IMR-90 (cell line): ENCODE measurements around the gene MFRP. TPM values are rescaled to one million over a fixed set of nuclear protein-coding genes. Genes with fewer than 3 reads are reported as not detected.

Experiments
- ATAC-seq: fragments of 200-7000 bp; cut with Tn5 transposase; 2 replicates; pipeline ENCODE4 v1.9.1; 2020; ENCODE audit warnings: low read depth, mild to moderate bottlenecking, moderate library complexity
- BruUV-seq: library from RNA; stranded (reverse); fragments of 400-500 nt; replicated peaks from 2 replicates; lab custom pipeline; 2021; lab: Mats Ljungman, UMichigan
- CTCF ChIA-PET: fragments of 300-600 bp; formaldehyde crosslinking; extraction: SDS; loops from one replicate; lab custom pipeline; 2021; ENCODE audit warnings: antibody characterized with exemption; lab: Yijun Ruan, JAX
- POLR2A ChIA-PET: fragments of 300-600 bp; sonication (Branson Sonifier 250); formaldehyde crosslinking; loops from one replicate; lab custom pipeline; 2022; ENCODE audit warnings: antibody characterized with exemption; ENCODE audit not compliant: unreplicated experiment; lab: Charles Lee
- DNase-seq: peaks from one replicate; pipeline ENCODE4 v3.0.0; 2013
- H2AFZ ChIP-seq: replicated peaks from 2 replicates; pipeline ENCODE3; 2013; ENCODE audit warnings: low read length, mild to moderate bottlenecking; ENCODE audit not compliant: poor library complexity
- H2AK5ac ChIP-seq: 2 replicates; pipeline ENCODE4 v1.6.1; 2013; ENCODE audit warnings: low read depth, low read length, inconsistent platforms
- H2AK9ac ChIP-seq: replicated peaks from 2 replicates; pipeline ENCODE3; 2013; ENCODE audit warnings: mild to moderate bottlenecking, low read depth, low read length, moderate library complexity; ENCODE audit not compliant: poor library complexity
- H2BK120ac ChIP-seq: 2 replicates; pipeline ENCODE4 v1.6.1; 2013; ENCODE audit warnings: low read depth, low read length, inconsistent platforms
- H2BK15ac ChIP-seq: 3 replicates; pipeline ENCODE4 v1.6.1; 2013; ENCODE audit warnings: low read depth, low read length, inconsistent platforms
- H2BK20ac ChIP-seq: 2 replicates; pipeline ENCODE4 v1.6.1; 2013; ENCODE audit warnings: low read depth, mild to moderate bottlenecking, inconsistent platforms, low read length, moderate library complexity
- H2BK5ac ChIP-seq: 2 replicates; pipeline ENCODE4 v1.6.1; 2013; ENCODE audit warnings: mild to moderate bottlenecking, low read depth, low read length, inconsistent platforms; ENCODE audit not compliant: poor library complexity, severe bottlenecking
- H3K14ac ChIP-seq: replicated peaks from 2 replicates; pipeline ENCODE4 v1.6.1; 2013; ENCODE audit warnings: low read depth, low read length, inconsistent platforms
- H3K18ac ChIP-seq: 2 replicates; pipeline ENCODE4 v1.6.1; 2013; ENCODE audit warnings: low read depth, low read length, control low read depth
- H3K23ac ChIP-seq: 2 replicates; pipeline ENCODE4 v1.6.1; 2013; ENCODE audit warnings: low read depth, low read length, inconsistent platforms
- H3K27ac ChIP-seq: 2 replicates; pipeline ENCODE4 v1.5.1; 2013; ENCODE audit warnings: mild to moderate bottlenecking, control low read depth, low read length; ENCODE audit not compliant: insufficient read depth
- H3K27me3 ChIP-seq: 2 replicates; pipeline ENCODE4 v1.6.1; 2013; ENCODE audit warnings: low read length; ENCODE audit not compliant: control insufficient read depth, insufficient read depth
- H3K36me3 ChIP-seq: 2 replicates; pipeline ENCODE4 v1.6.1; 2013; ENCODE audit warnings: low read length, mixed read lengths; ENCODE audit not compliant: control insufficient read depth, insufficient read depth
- H3K4ac ChIP-seq: 2 replicates; pipeline ENCODE4 v1.6.1; 2013; ENCODE audit warnings: low read depth, low read length, inconsistent platforms
- H3K4me1 ChIP-seq: 2 replicates; pipeline ENCODE4 v1.6.1; 2013; ENCODE audit warnings: low read length, mixed read lengths; ENCODE audit not compliant: control insufficient read depth, insufficient read depth
- H3K4me2 ChIP-seq: 2 replicates; pipeline ENCODE4 v1.6.1; 2013; ENCODE audit warnings: low read depth, mild to moderate bottlenecking, control low read depth, low read length, moderate library complexity
- H3K4me3 ChIP-seq: 2 replicates; pipeline ENCODE4 v1.5.1; 2013; ENCODE audit warnings: low read depth, mild to moderate bottlenecking, control low read depth, low read length, moderate library complexity; ENCODE audit not compliant: insufficient read depth
- H3K56ac ChIP-seq: 2 replicates; pipeline ENCODE4 v1.6.1; 2013; ENCODE audit warnings: low read length, inconsistent platforms; ENCODE audit not compliant: insufficient read depth; ENCODE audit errors: extremely low read depth
- H3K79me1 ChIP-seq, 2 experiments: 2 replicates each; pipeline ENCODE4 v1.6.1; 2013; ENCODE audit warnings: low read length in 2 of 2, inconsistent platforms in 1 of 2, low read depth in 1 of 2
- H3K9ac ChIP-seq: 2 replicates; pipeline ENCODE4 v1.6.1; 2013; ENCODE audit warnings: low read depth, low read length, control low read depth
- H3K9me1 ChIP-seq: 2 replicates; pipeline ENCODE4 v1.6.1; 2013; ENCODE audit warnings: low read length, inconsistent platforms; ENCODE audit not compliant: insufficient read depth
- H3K9me3 ChIP-seq: 2 replicates; pipeline ENCODE4 v1.6.1; 2013; ENCODE audit warnings: low read length; ENCODE audit not compliant: control insufficient read depth, insufficient read depth
- H4K20me1 ChIP-seq: 2 replicates; pipeline ENCODE4 v1.6.1; 2013; ENCODE audit warnings: low read length, inconsistent platforms; ENCODE audit not compliant: insufficient read depth
- H4K5ac ChIP-seq: 2 replicates; pipeline ENCODE4 v1.6.1; 2013; ENCODE audit warnings: mild to moderate bottlenecking, low read depth, low read length, control low read depth
- H4K8ac ChIP-seq, 2 experiments: 2 replicates each; pipeline ENCODE4 v1.6.1; 2013; ENCODE audit warnings: low read depth in 2 of 2, low read length in 2 of 2, control low read depth in 1 of 2, inconsistent platforms in 1 of 2
- H4K91ac ChIP-seq: 2 replicates; pipeline ENCODE4 v1.6.1; 2013; ENCODE audit warnings: low read depth, low read length, inconsistent platforms; ENCODE audit not compliant: insufficient read depth
- CEBPB ChIP-seq: IDR thresholded peaks from 2 replicates; pipeline ENCODE4 v1.6.1; 2012; ENCODE audit warnings: low read depth, low read length, improper control_type of control experiment
- FOS ChIP-seq: fragments of 150-350 bp; IDR thresholded peaks from 2 replicates; pipeline ENCODE4 v1.6.1; 2016; ENCODE audit warnings: low read depth, low read length
- MAFK ChIP-seq: IDR thresholded peaks from 2 replicates; pipeline ENCODE4 v1.6.1; 2012; ENCODE audit warnings: low read depth, low read length, improper control_type of control experiment
- RAD21 ChIP-seq: IDR thresholded peaks from 2 replicates; pipeline ENCODE4 v1.6.1; 2012; ENCODE audit warnings: low read length, improper control_type of control experiment
- RCOR1 ChIP-seq: IDR thresholded peaks from 2 replicates; pipeline ENCODE4 v1.6.1; 2012; ENCODE audit warnings: mild to moderate bottlenecking, low read length, improper control_type of control experiment; ENCODE audit not compliant: insufficient replicate concordance
- SMC3 ChIP-seq: fragments of 150-350 bp; IDR thresholded peaks from 2 replicates; pipeline ENCODE4 v1.6.1; 2016; ENCODE audit warnings: low read depth, mild to moderate bottlenecking, antibody characterized with exemption, low read length, moderate library complexity
- USF2 ChIP-seq: fragments of 150-350 bp; IDR thresholded peaks from 2 replicates; pipeline ENCODE4 v1.6.1; 2017; ENCODE audit warnings: mild to moderate bottlenecking, antibody characterized with exemption, low read length, low read depth
- WGBS, 2 experiments: methylation state at CpG; one replicate each; pipeline versions ENCODE4 v1.1.5 to v1.1.7; 2013; ENCODE audit warnings: missing lambda C conversion rate in 2 of 2; ENCODE audit not compliant: insufficient read length in 1 of 2; ENCODE audit errors: extremely low coverage in 2 of 2; 5-methylcytosine and 5-hydroxymethylcytosine counted together
- dilution Hi-C: fragments of 300-500 bp; cut with HindIII; formaldehyde crosslinking; loops from one replicate; pipeline ENCODE4 v1.14.3; 2018; ENCODE audit warnings: low sequenced_read_pairs; ENCODE audit not compliant: unreplicated experiment
- in situ Hi-C: fragments of 300-500 bp; cut with MboI; formaldehyde crosslinking; loops from 3 replicates; pipeline ENCODE4 v1.14.3; 2019; ENCODE audit warnings: low sequenced_read_pairs, inconsistent platforms, mixed read lengths
- intact Hi-C: fragments of 100-400 bp; cut with micrococcal nuclease; formaldehyde crosslinking; loops from 2 replicates; pipeline ENCODE4 v1.10.0; 2022
- polyA plus RNA-seq, 3 experiments: library from polyadenylated mRNA; depleted of rRNA; stranded (reverse); fragments of >200 nt; gene quantifications; 2 replicates each; pipeline ENCODE4 v1.2.3, GENCODE V29; 2012; ENCODE audit warnings: low replicate concordance in 1 of 3
- total RNA-seq: library from RNA; depleted of rRNA; stranded (reverse); fragments of >200 nt; gene quantifications from 2 replicates; pipeline ENCODE4 v1.2.3, GENCODE V29; 2012
- TF ChIP-seq, protein P1 (sequence below): conservative IDR thresholded peaks from 2 replicates; pipeline ENCODE4 v1.5.1; 2012; ENCODE audit warnings: mild to moderate bottlenecking, low read depth, low read length, improper control_type of control experiment

Gene MFRP
- total and polyA plus RNA-seq, 2 of the 4 experiments (the other 2 are of a cell fraction) = not detected

DNA sequence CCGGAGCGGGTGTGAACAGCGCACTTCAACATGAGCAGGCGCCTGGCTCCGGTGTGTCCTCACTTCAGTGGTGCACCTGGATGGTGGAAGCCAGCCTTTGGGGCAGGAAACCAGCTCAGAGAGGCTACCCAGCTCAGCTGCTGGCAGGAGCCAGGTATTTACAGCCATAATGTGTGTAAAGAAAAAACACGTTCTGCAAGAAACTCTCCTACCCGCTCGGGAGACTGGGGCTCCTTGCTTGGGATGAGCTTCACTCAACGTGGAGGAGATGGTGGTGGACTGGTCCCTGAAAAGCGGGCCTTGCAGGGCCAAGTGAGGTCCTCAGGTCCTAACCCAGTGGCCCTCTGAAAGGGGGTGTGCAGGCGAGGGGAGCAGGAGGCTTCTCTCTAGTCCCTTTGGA lies 37.1 kb downstream of the MFRP start:
- Histone ChIP-seq H3K4me2 (no peak overlapping the region), H3K9ac (no peak overlapping the region), H2BK120ac (no peak overlapping the region), H2AK5ac (no peak overlapping the region), H3K18ac (no peak overlapping the region), H3K9me3 (no peaks in the 10 kb centered on the region), H2BK20ac (no peak overlapping the region), H4K8ac (no peak overlapping the region), H3K4ac (no peak overlapping the region), H4K5ac (no peak overlapping the region), H3K4me1 (peaks cover 8% of the 10 kb centered on the region), H2AFZ (no peak overlapping the region), H2AK9ac (no peak overlapping the region), H3K27me3 (no peaks in the 10 kb centered on the region), H3K4me3 (no peak overlapping the region), H4K91ac (no peak overlapping the region), H4K20me1 (peaks cover 9% of the 10 kb centered on the region), H3K23ac (no peak overlapping the region), H2BK5ac (no peak overlapping the region), H3K79me1 (peaks cover 4 to 34% of the 10 kb centered on the region in 2 experiments; a peak in 3 of 4 replicates), H3K56ac (no peak overlapping the region), H3K27ac (no peak overlapping the region), H3K14ac (no peak overlapping the region), H3K36me3 (peaks cover 59% of the 10 kb centered on the region), H2BK15ac (no peak overlapping the region), H3K9me1 (peaks cover 11% of the 10 kb centered on the region; the same call in 1 of the 2 replicates)
- TF ChIP-seq USF2 (no peak), CEBPB (no peak), SMC3 (no peak), RCOR1 (no peak), RAD21 (no peak), FOS (no peak), MAFK (no peak)
- TF ChIP-seq, protein P1, sequence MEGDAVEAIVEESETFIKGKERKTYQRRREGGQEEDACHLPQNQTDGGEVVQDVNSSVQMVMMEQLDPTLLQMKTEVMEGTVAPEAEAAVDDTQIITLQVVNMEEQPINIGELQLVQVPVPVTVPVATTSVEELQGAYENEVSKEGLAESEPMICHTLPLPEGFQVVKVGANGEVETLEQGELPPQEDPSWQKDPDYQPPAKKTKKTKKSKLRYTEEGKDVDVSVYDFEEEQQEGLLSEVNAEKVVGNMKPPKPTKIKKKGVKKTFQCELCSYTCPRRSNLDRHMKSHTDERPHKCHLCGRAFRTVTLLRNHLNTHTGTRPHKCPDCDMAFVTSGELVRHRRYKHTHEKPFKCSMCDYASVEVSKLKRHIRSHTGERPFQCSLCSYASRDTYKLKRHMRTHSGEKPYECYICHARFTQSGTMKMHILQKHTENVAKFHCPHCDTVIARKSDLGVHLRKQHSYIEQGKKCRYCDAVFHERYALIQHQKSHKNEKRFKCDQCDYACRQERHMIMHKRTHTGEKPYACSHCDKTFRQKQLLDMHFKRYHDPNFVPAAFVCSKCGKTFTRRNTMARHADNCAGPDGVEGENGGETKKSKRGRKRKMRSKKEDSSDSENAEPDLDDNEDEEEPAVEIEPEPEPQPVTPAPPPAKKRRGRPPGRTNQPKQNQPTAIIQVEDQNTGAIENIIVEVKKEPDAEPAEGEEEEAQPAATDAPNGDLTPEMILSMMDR = no peak
- ChIA-PET CTCF (interaction anchor here (0.6 to 1.5 kb wide), 2 partner anchors 26 to 29 kb away, joined by 3 to 7 read pairs; no protein-coding TSS in a partner anchor), POLR2A (no interaction called here)
- intact Hi-C loops = no loop called here
- DNase-seq (no peak), ATAC-seq (no peak)
- in situ Hi-C loops = no loop called here
- no TSS peak for BruUV-seq
- dilution Hi-C loops = no loop called here
- WGBS, 2 experiments = 97% methylated on average over 5 of the region's 11 CpGs; no CpG with 5 or more reads in 1 of the 2 experiments
